T-helper 2 cell treated with Interferon-gamma antibody and Interleukin-4, amounts not matched to agents 100 ng/mL and 5 ng/mL, for 36 hours (primary cell): Measurements from ENCODE around the gene TRIM56. TPM values are rescaled to one million over a fixed set of nuclear protein-coding genes. Genes with fewer than 3 reads are reported as not detected.
"Not testable (repeated sequence)": the region's sequence is repeated elsewhere in the genome, so short reads cannot be mapped to it uniquely, and the experiment has no call there.

ENCODE experiments used
- intact Hi-C: fragments of 100-400 bp; cut with micrococcal nuclease; formaldehyde crosslinking; loops from one replicate; pipeline ENCODE4 v1.15.1; 2023
- total RNA-seq: library from RNA; stranded (reverse); gene quantifications from 2 replicates; pipeline ENCODE4 v1.2.3, GENCODE V29; 2022

Gene TRIM56
- total RNA-seq, 1 donor from 2014 or later: 61.6 TPM

- intact Hi-C loops: not testable (repeated sequence)
These were observed 47.6 kb downstream of the TRIM56 start for GRCh38 chr7:101132626-101133600.

GRCh38 chr7:101133621-101134398, 48.5 kb downstream of the TRIM56 start:
- intact Hi-C loops: no loop called here

GRCh38 chr7:101134399-101134980, 49.2 kb downstream of the TRIM56 start:
- intact Hi-C loops: no loop called here

- intact Hi-C loops: loop anchor here (1.0 kb wide), 1 partner anchor 17 kb away; the partner anchor contains the start of gene AP1S1
These were observed 52.5 kb downstream of the TRIM56 start for GRCh38 chr7:101137651-101138212.

- intact Hi-C loops: loop anchor here (1.0 kb wide), 1 partner anchor 16 kb away; the partner anchor contains the start of gene AP1S1
These were observed 53.1 kb downstream of the TRIM56 start for GRCh38 chr7:101138213-101138870.

GRCh38 chr7:101140339-101140699, 55.0 kb downstream of the TRIM56 start:
- intact Hi-C loops: no loop called here

- intact Hi-C loops: no loop called here
These were observed 55.6 kb downstream of the TRIM56 start for GRCh38 chr7:101140746-101141382.

Other genes starting within 250 kb of the TRIM56 start
- 41.3 and 45.6 TPM in 2 replicates for gene SLC12A9, start 232.8 kb upstream of the TRIM56 start, total RNA-seq
- gene TRIP6, start 218.1 kb upstream of the TRIM56 start, total RNA-seq: 27.0 and 30.8 TPM in 2 replicates
- gene SRRT, start 210.4 kb upstream of the TRIM56 start, total RNA-seq: 247 and 258 TPM in 2 replicates
- 2.9 and 3.5 TPM in 2 replicates for gene UFSP1, start 195.8 kb upstream of the TRIM56 start, total RNA-seq
- gene ACHE, start 189.6 kb upstream of the TRIM56 start, total RNA-seq: 0.23 TPM in 1 of 2 replicates, not detected in the other
- gene MUC3A, start 135.9 kb upstream of the TRIM56 start, total RNA-seq: not detected in 2 replicates
- 0.48 TPM in 2 replicates for gene MUC12, start 115.9 kb upstream of the TRIM56 start, total RNA-seq
- not detected in 2 replicates for gene MUC17, start 65.4 kb upstream of the TRIM56 start, total RNA-seq
- 0.14 and 0.27 TPM in 2 replicates for gene SERPINE1, start 41.6 kb downstream of the TRIM56 start, total RNA-seq
- gene AP1S1, start 69.0 kb downstream of the TRIM56 start, total RNA-seq: 37.3 and 41.7 TPM in 2 replicates
- 0.23 and 0.34 TPM in 2 replicates for gene VGF, start 80.1 kb downstream of the TRIM56 start, total RNA-seq
- gene NAT16, start 94.8 kb downstream of the TRIM56 start, total RNA-seq: not detected in 2 replicates
- gene MOGAT3, start 115.6 kb downstream of the TRIM56 start, total RNA-seq: not detected in 2 replicates
- gene PLOD3, start 132.1 kb downstream of the TRIM56 start, total RNA-seq: 72.4 and 78.6 TPM in 2 replicates
- 60.3 and 66.8 TPM in 2 replicates for gene ZNHIT1, start 132.7 kb downstream of the TRIM56 start, total RNA-seq
- gene CLDN15, start 152.3 kb downstream of the TRIM56 start, total RNA-seq: 21.8 and 23.1 TPM in 2 replicates
- 112 and 113 TPM in 2 replicates for gene FIS1, start 159.6 kb downstream of the TRIM56 start, total RNA-seq
- gene IFT22, start 236.3 kb downstream of the TRIM56 start, total RNA-seq: 7.1 and 7.6 TPM in 2 replicates